Suprapubic skin (tissue), 4 donors: ENCODE results near the gene AP4M1. TPM values are rescaled to one million over a fixed set of nuclear protein-coding genes. Genes with fewer than 3 reads are reported as not detected.

Experiments
- DNase-seq, 2 donors: peaks; one replicate each; pipeline ENCODE4 v3.0.0-alpha.2; 2019; ENCODE audit warnings: low spot score in 2 of 2
- H3K27ac ChIP-seq: fragments of 200-600 bp; sonication (generic); one replicate; pipeline ENCODE4 v1.5.1; 2019
- H3K27me3 ChIP-seq: fragments of 200-600 bp; sonication (generic); one replicate; pipeline ENCODE4 v1.5.1; 2019
- H3K36me3 ChIP-seq: fragments of 200-600 bp; sonication (generic); one replicate; pipeline ENCODE4 v1.5.1; 2019
- H3K4me1 ChIP-seq: fragments of 200-600 bp; sonication (generic); one replicate; pipeline ENCODE4 v1.5.1; 2019
- H3K4me3 ChIP-seq: fragments of 200-600 bp; sonication (generic); one replicate; pipeline ENCODE4 v1.5.1; 2019; ENCODE audit warnings: mild to moderate bottlenecking
- H3K9me3 ChIP-seq: fragments of 200-600 bp; sonication (generic); one replicate; pipeline ENCODE4 v1.5.1; 2019
- EP300 ChIP-seq: sonication (generic); formaldehyde crosslinking; IDR thresholded peaks from one replicate; pipeline ENCODE4 v1.6.1; 2017; ENCODE audit warnings: antibody characterized with exemption
- POLR2A ChIP-seq, 2 donors: fragments of 450-650 bp; IDR thresholded peaks; one replicate each; pipeline ENCODE4 v1.6.1; 2017; ENCODE audit warnings: antibody characterized with exemption in 2 of 2, mild to moderate bottlenecking in 2 of 2, moderate library complexity in 2 of 2
- POLR2AphosphoS5 ChIP-seq, 3 donors: sonication (generic); formaldehyde crosslinking; IDR thresholded peaks; one replicate each; pipeline ENCODE4 v1.6.1; 2017; ENCODE audit warnings: antibody characterized with exemption in 3 of 3
- WGBS: methylation state at CpG from one replicate; pipeline ENCODE4 v1.1.5; 2018; 5-methylcytosine and 5-hydroxymethylcytosine counted together
- total RNA-seq, 4 donors: library from RNA; depleted of rRNA; stranded (reverse); fragments of >200 nt; gene quantifications; one replicate each; pipeline ENCODE4 v1.1.0, GENCODE V29; 2016
- TF ChIP-seq, protein P1 (sequence below), 2 donors: fragments of 200-600 bp in 1 of 2; fragments of 450-650 bp in 1 of 2; sonication (generic) in 1 of 2; IDR thresholded peaks; one replicate each; pipeline ENCODE4 v1.5.1; 2016 to 2019; ENCODE audit warnings: antibody characterized with exemption in 2 of 2, mild to moderate bottlenecking in 1 of 2, moderate library complexity in 1 of 2

The AP4M1 gene
- total RNA-seq, 4 donors from 2014 or later = 16.7 to 33.2 (median 31.8) TPM

DNA sequence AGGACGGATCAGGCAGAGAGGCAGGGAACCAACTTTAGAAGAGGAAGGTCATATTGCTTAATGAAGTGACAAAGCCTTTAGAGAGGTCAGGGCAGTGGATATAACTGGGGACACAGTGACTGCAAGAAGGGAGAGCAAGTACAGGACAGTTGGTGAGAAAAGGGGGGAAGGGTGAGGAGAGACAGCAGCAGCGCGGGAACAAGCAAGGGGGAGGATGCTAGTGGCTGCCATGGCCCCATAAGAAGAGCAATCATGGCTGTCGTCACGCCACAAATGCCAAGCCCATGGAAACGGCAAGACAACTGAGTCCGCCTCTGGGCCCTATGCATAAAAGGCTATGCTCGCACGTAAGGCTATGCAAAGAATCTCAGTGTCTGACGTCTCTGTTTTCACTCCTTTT is 29.0 kb upstream of the AP4M1 start:
- DNase-seq = no peak
- Histone ChIP-seq H3K4me3 (no peak overlapping the region), H3K27me3 (no peaks in the 10 kb centered on the region), H3K4me1 (no peaks in the 10 kb centered on the region), H3K36me3 (peaks cover 89% of the 10 kb centered on the region), H3K9me3 (peaks cover 26% of the 10 kb centered on the region), H3K27ac (no peak overlapping the region)
- 95% methylated on average over 10 of the region's 10 CpGs for WGBS
- TF ChIP-seq, protein P1, sequence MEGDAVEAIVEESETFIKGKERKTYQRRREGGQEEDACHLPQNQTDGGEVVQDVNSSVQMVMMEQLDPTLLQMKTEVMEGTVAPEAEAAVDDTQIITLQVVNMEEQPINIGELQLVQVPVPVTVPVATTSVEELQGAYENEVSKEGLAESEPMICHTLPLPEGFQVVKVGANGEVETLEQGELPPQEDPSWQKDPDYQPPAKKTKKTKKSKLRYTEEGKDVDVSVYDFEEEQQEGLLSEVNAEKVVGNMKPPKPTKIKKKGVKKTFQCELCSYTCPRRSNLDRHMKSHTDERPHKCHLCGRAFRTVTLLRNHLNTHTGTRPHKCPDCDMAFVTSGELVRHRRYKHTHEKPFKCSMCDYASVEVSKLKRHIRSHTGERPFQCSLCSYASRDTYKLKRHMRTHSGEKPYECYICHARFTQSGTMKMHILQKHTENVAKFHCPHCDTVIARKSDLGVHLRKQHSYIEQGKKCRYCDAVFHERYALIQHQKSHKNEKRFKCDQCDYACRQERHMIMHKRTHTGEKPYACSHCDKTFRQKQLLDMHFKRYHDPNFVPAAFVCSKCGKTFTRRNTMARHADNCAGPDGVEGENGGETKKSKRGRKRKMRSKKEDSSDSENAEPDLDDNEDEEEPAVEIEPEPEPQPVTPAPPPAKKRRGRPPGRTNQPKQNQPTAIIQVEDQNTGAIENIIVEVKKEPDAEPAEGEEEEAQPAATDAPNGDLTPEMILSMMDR (IDR thresholded peaks at IDR 0.05) = no peak
- TF ChIP-seq POLR2AphosphoS5 (IDR thresholded peaks at IDR 0.05) (no peak), POLR2A (IDR thresholded peaks at IDR 0.05) (no peak), EP300 (no peak)

DNA sequence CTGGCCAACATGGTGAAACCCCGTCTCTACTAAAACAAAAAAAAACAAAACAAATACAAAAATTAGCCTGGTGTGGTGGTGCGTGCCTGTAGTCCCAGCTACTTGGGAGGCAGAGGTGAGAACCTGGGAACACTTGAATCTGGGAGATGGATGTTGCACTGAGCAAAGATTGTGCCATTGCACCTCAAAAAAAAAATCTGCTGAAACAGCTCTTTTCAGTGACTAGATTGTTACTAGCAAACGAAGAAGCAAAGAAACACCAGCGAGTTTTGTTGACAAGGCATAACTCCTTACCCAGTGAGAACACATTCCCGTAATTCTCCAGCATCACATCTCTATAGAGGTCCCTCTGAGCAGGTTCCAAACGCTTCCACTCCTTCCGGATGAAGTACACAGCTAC is 26.6 kb upstream of the AP4M1 start:
- H3K9me3 ChIP-seq = peaks cover 26% of the 10 kb centered on the region
- peaks cover 85% of the 10 kb centered on the region for H3K36me3 ChIP-seq
- H3K4me3 ChIP-seq = no peak overlapping the region
- H3K27ac ChIP-seq = no peak overlapping the region
- TF ChIP-seq, protein P1 (IDR thresholded peaks at IDR 0.05) = no peak
- TF ChIP-seq POLR2A (IDR thresholded peaks at IDR 0.05) = no peak
- TF ChIP-seq EP300 = no peak
- no peak for TF ChIP-seq POLR2AphosphoS5 (IDR thresholded peaks at IDR 0.05)
- 94% methylated on average over 7 of the region's 7 CpGs for WGBS
- peaks cover 10% of the 10 kb centered on the region for H3K4me1 ChIP-seq
- no peaks in the 10 kb centered on the region for H3K27me3 ChIP-seq
- no peak for DNase-seq

DNA sequence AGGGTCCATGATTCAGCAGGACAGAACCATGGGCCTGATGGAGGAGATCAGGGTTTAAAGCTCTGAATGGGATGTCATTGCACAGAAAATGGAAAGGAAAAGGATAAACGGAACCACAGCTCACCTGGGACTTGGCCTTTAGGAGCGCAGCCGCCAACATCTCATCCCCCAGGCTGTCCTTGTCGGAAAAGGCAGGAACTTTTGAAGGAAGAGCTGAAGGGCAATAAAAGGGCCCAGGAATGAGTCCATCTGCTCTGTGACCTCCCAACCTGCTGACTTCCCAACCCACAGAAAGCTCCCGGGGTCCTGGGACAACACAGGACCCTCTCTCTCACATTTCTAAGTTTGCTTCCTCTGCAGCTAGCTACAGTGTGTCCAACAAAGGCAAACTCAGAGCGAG is 26.0 kb upstream of the AP4M1 start:
- DNase-seq = no peak
- TF ChIP-seq POLR2A (IDR thresholded peaks at IDR 0.05) (no peak), EP300 (no peak), POLR2AphosphoS5 (IDR thresholded peaks at IDR 0.05) (no peak)
- TF ChIP-seq, protein P1 (IDR thresholded peaks at IDR 0.05) = no peak

DNA sequence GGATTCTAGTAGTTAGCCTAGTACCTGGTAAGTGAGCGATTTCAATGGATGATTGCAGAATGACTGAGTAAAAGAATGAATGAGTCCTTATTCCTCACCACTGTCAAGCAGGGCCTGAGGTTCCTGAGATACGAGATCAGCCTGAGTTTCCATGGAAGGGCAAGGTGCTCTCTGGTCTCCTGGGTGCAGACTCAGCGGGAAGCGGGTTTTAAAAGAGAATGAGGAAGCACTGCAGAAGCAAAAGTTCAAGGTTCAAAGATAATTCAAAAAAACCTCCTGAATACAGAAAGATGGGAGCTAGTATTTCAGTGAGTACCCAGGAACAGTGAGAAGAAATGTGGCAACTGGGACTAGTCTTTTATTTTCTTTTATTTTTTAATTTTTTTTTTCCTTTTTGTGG is 24.2 kb upstream of the AP4M1 start:
- H3K27ac ChIP-seq = no peak overlapping the region
- DNase-seq = no peak
- H3K27me3 ChIP-seq = no peaks in the 10 kb centered on the region
- peaks cover 8% of the 10 kb centered on the region for H3K9me3 ChIP-seq
- TF ChIP-seq POLR2AphosphoS5 (IDR thresholded peaks at IDR 0.05) = no peak
- TF ChIP-seq EP300 = no peak
- TF ChIP-seq, protein P1 (IDR thresholded peaks at IDR 0.05) = no peak
- TF ChIP-seq POLR2A (IDR thresholded peaks at IDR 0.05) = no peak
- no peak overlapping the region for H3K4me3 ChIP-seq
- WGBS = 97% methylated on average over 4 of the region's 4 CpGs
- peaks cover 61% of the 10 kb centered on the region for H3K36me3 ChIP-seq
- H3K4me1 ChIP-seq = peaks cover 25% of the 10 kb centered on the region

More for the DNA sequence above, 26.0 kb upstream of the AP4M1 start:
- Histone ChIP-seq H3K4me3 (no peak overlapping the region), H3K36me3 (peaks cover 79% of the 10 kb centered on the region), H3K27ac (no peak overlapping the region), H3K4me1 (peaks cover 16% of the 10 kb centered on the region), H3K27me3 (no peaks in the 10 kb centered on the region), H3K9me3 (peaks cover 25% of the 10 kb centered on the region)
- 92% methylated on average over 6 of the region's 6 CpGs for WGBS

DNA sequence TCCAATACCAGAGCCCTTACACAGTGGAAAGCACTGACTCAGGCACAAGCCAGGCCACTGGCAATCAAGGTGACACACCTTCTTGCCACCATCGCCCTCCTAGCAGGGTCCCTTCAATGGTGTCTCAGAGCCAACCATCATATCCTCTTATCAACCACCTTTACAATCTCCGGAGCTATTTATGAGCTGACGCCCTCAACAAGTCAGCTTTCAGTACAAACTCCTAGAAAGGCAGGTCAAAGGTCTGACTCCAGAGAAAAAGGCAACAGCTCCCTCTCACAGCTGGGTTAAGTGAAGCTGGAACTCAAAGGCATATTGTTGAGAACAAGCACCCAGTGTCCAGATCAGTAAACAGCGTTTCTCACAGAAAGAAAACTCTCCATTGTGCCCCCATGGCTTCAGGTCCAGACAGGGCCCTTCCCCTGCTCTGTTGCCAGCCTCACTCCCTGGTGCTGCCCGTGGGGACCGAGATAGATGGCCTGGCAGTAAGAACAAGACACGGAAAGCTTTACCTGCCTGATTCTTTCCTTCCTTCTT is 22.4 kb upstream of the AP4M1 start:
- no peaks in the 10 kb centered on the region for H3K27me3 ChIP-seq
- 84% methylated on average over 5 of the region's 7 CpGs for WGBS
- H3K9me3 ChIP-seq = no peaks in the 10 kb centered on the region
- peaks cover 30% of the 10 kb centered on the region for H3K4me1 ChIP-seq
- H3K36me3 ChIP-seq = peaks cover 42% of the 10 kb centered on the region
- no peak for DNase-seq
- no peak overlapping the region for H3K27ac ChIP-seq
- no peak for TF ChIP-seq POLR2AphosphoS5 (IDR thresholded peaks at IDR 0.05)
- TF ChIP-seq, protein P1 (IDR thresholded peaks at IDR 0.05) = no peak
- no peak for TF ChIP-seq POLR2A (IDR thresholded peaks at IDR 0.05)
- TF ChIP-seq EP300 = no peak
- H3K4me3 ChIP-seq = no peak overlapping the region
